ENCODE data around the gene TMEM131L. TPM values are rescaled to one million over a fixed set of nuclear protein-coding genes. Genes with fewer than 3 reads are reported as not detected.

Gene TMEM131L
- total and polyA plus RNA-seq, 4 experiments from 2014 or later: 20.8 to 65.6 (median 53.2) TPM

DNA sequence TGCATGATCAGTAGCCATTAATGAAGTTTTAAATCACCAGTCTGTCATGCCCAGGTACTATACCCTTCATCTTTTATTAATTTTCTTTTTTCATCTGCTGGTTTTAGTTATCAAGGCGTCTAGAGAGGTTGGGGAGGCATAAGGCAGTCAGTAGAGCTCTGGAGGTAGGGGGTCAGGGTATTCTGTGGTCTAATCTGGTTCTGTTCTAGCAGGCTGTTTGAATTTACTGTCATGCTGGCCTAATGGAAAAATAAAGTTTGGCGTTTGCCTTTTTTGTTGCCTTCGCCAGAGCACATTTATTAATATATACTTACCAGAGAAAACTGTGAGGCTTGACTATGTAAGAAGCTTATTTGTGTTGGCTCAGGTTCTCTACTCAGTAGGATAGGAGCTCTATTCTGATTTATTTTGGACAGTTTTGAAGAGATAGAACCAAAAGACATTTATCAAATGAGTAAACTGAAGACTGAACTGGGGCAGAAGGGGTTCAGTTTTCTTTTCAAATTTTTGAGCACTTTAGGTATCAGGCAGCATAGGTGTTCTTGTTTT lies 46.9 kb downstream of the TMEM131L start:
- H3K36me3 Mint-ChIP-seq: peaks cover 32 to 48% of the 10 kb centered on the region in 2 donors

GRCh38 chr4:153513596-153513995 lies 47.4 kb downstream of the TMEM131L start:
- Histone ChIP-seq H3K36me3 (ENCODE audit: insufficient read depth, low read length) (peaks cover 3% of the 10 kb centered on the region), H3K9me3 (ENCODE audit: control insufficient read depth in 1 of 2, low read length in 2 of 2) (no peaks in the 10 kb centered on the region), H3K27ac (ENCODE audit: low read depth, low read length) (no peak overlapping the region), H3K27me3 (ENCODE audit: insufficient read depth, low read length) (no peaks in the 10 kb centered on the region), H3K4me3 (ENCODE audit: low read length in 2 of 2) (no peak overlapping the region), H3K4me1 (ENCODE audit: insufficient read depth, low read length) (peaks cover 56% of the 10 kb centered on the region)
- H3K4me3 Mint-ChIP-seq: peak overlapping the region in 1 of 8 donors; percentile 41
- H3K9me3 Mint-ChIP-seq: no peaks in the 10 kb centered on the region
- H3K27ac Mint-ChIP-seq: peak overlapping the region in 4 of 7 donors; percentile 31 to 88 (median 85)
- H3K27me3 Mint-ChIP-seq: no peaks in the 10 kb centered on the region
- ChIA-PET CTCF (ENCODE audit: partially characterized antibody) (no interaction called here), POLR2A (ENCODE audit: partially characterized antibody) (interaction anchor here (0.5 to 13.0 kb wide), 7 partner anchors 8 to 131 kb away, joined by 3 to 236 read pairs (median 4); no protein-coding TSS in a partner anchor)
- H3K36me3 Mint-ChIP-seq: peaks cover 28 to 47% of the 10 kb centered on the region in 2 donors
- intact Hi-C loops (cut with micrococcal nuclease): no loop called here
- peaks cover 48 to 79% (median 57%) of the 10 kb centered on the region in 4 donors for H3K4me1 Mint-ChIP-seq
- no peak for DNase-seq

More for the DNA sequence above, 46.9 kb downstream of the TMEM131L start:
- Mint-ChIP-seq H3K4me3 (peak overlapping the region in 3 of 8 donors; percentile 18 to 70 (median 45)), H3K4me1 (peaks cover 44 to 76% (median 55%) of the 10 kb centered on the region in 4 donors), H3K9me3 (no peaks in the 10 kb centered on the region), H3K27ac (peak overlapping the region in 6 of 7 donors; percentile 17 to 58 (median 36)), H3K27me3 (no peaks in the 10 kb centered on the region)
- no peaks in the 10 kb centered on the region for H3K27me3 ChIP-seq (ENCODE audit: insufficient read depth, low read length)
- no peaks in the 10 kb centered on the region for H3K9me3 ChIP-seq (ENCODE audit: control insufficient read depth in 1 of 2, low read length in 2 of 2)
- ChIA-PET POLR2A (ENCODE audit: partially characterized antibody) (interaction anchor here (0.5 to 13.0 kb wide), 5 partner anchors 9 to 131 kb away, joined by 3 to 236 read pairs (median 4); no protein-coding TSS in a partner anchor), CTCF (ENCODE audit: partially characterized antibody) (no interaction called here)
- no peak overlapping the region for H3K27ac ChIP-seq (ENCODE audit: low read depth, low read length)
- H3K36me3 ChIP-seq (ENCODE audit: insufficient read depth, low read length): peaks cover 3% of the 10 kb centered on the region
- intact Hi-C loops (cut with micrococcal nuclease): no loop called here
- no peak for DNase-seq
- peaks cover 55% of the 10 kb centered on the region for H3K4me1 ChIP-seq (ENCODE audit: insufficient read depth, low read length)
- no peak overlapping the region for H3K4me3 ChIP-seq (ENCODE audit: low read length in 2 of 2)

GRCh38 chr4:153514001-153514526 lies 47.9 kb downstream of the TMEM131L start:
- no peak for DNase-seq
- intact Hi-C loops (cut with micrococcal nuclease): no loop called here
- Mint-ChIP-seq H3K27me3 (no peaks in the 10 kb centered on the region), H3K9me3 (no peaks in the 10 kb centered on the region), H3K27ac (peak overlapping the region in 2 of 7 donors; percentile 30 to 50), H3K4me3 (peak overlapping the region in 1 of 8 donors; percentile 1), H3K36me3 (peaks cover 28 to 51% of the 10 kb centered on the region in 2 donors), H3K4me1 (peaks cover 52 to 79% (median 62%) of the 10 kb centered on the region in 4 donors)
- no peaks in the 10 kb centered on the region for H3K27me3 ChIP-seq (ENCODE audit: insufficient read depth, low read length)
- peaks cover 61% of the 10 kb centered on the region for H3K4me1 ChIP-seq (ENCODE audit: insufficient read depth, low read length)
- peaks cover 3% of the 10 kb centered on the region for H3K36me3 ChIP-seq (ENCODE audit: insufficient read depth, low read length)
- H3K9me3 ChIP-seq (ENCODE audit: control insufficient read depth in 1 of 2, low read length in 2 of 2): no peaks in the 10 kb centered on the region
- no peak overlapping the region for H3K4me3 ChIP-seq (ENCODE audit: low read length in 2 of 2)
- POLR2A ChIA-PET (ENCODE audit: partially characterized antibody): interaction anchor here (0.9 to 13.0 kb wide), 6 partner anchors 8 to 60 kb away, joined by 3 to 236 read pairs (median 4); no protein-coding TSS in a partner anchor
- CTCF ChIA-PET (ENCODE audit: partially characterized antibody): interaction anchor here (1.4 kb wide), 1 partner anchor 81 kb away, joined by 5 read pairs; no protein-coding TSS in a partner anchor
- H3K27ac ChIP-seq (ENCODE audit: low read depth, low read length): no peak overlapping the region

DNA sequence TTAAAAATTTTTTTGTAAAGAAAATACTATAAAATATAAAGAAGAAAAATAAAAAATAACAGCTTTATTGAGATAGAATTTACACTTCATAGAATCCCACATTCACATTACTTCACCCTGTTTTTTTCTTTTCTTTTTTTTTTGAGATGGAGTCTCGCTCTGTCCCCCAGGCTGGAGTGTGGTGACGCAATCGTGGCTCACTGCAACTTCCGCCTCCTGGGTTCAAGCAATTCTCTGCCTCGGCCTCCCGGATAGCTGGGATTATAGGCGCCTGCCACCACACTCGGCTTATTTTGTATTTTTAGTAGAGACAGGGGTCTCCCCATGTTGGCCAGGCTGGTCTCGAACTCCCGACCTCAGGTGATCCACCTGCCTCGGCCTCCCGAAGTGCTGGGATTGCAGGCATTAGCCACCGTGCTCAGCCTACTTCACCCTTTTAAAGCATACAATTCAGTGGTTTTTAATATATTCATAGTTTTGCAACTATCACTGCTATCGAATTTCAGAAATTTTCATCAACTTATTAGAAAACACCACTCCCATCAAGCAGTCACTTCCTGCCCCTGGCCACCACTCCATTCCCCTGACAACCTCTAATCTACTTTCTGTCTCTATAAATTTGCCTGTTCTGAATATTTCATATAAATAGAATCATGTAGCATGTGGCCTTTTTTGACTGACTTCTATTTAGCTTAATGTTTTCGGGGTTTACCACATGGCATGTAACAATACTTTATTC lies 48.7 kb downstream of the TMEM131L start:
- peaks cover 69% of the 10 kb centered on the region for H3K4me1 ChIP-seq (ENCODE audit: insufficient read depth, low read length)
- POLR2A ChIA-PET (ENCODE audit: partially characterized antibody): interaction anchor here (0.6 to 13.0 kb wide), 3 partner anchors 9 to 30 kb away, joined by 4 to 236 read pairs (median 6); no protein-coding TSS in a partner anchor
- H3K36me3 Mint-ChIP-seq: peaks cover 25 to 48% of the 10 kb centered on the region in 2 donors

DNA sequence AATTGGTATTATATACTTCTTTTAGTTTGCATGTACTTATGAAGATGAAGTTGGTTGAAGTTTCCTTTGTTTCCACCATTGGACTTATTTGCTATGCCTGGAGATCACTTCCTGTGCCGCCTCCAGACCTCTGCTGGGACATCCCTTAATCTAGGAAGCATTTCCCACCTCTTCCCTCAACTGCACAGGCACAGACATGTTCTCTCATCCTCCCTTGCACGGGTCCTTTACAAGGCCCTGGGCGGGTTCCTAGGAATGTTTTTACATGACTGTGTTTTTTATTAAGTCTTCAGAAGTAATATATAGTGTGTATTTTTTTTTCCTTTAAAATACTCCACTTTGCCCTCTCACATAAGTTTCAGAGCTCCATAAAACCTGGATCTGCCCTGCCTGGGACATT lies 51.0 kb downstream of the TMEM131L start:
- Mint-ChIP-seq H3K27me3 (no peaks in the 10 kb centered on the region), H3K36me3 (peaks cover 9 to 29% of the 10 kb centered on the region in 2 donors), H3K4me3 (peak overlapping the region in 3 of 8 donors; percentile 5 to 92 (median 28)), H3K4me1 (peaks cover 64 to 87% (median 79%) of the 10 kb centered on the region in 4 donors), H3K27ac (peak overlapping the region in 6 of 7 donors; percentile 68 to 91 (median 89)), H3K9me3 (no peaks in the 10 kb centered on the region)
- H3K27me3 ChIP-seq (ENCODE audit: insufficient read depth, low read length): no peaks in the 10 kb centered on the region
- ChIA-PET CTCF (ENCODE audit: partially characterized antibody) (interaction anchor here (6.2 kb wide), 1 partner anchor 19 kb away, joined by 21 read pairs; no protein-coding TSS in a partner anchor), POLR2A (ENCODE audit: partially characterized antibody) (interaction anchor here (3.2 to 13.0 kb wide), 2 partner anchors 22 to 51 kb away, joined by 18 to 236 read pairs; partner anchors contain the start of gene TMEM131L)
- peaks cover 3% of the 10 kb centered on the region for H3K36me3 ChIP-seq (ENCODE audit: insufficient read depth, low read length)
- H3K9me3 ChIP-seq (ENCODE audit: control insufficient read depth in 1 of 2, low read length in 2 of 2): no peaks in the 10 kb centered on the region
- DNase-seq: no peak
- no peak overlapping the region for H3K4me3 ChIP-seq (ENCODE audit: low read length in 2 of 2)
- intact Hi-C loops (cut with micrococcal nuclease): no loop called here
- H3K4me1 ChIP-seq (ENCODE audit: insufficient read depth, low read length): peaks cover 84% of the 10 kb centered on the region
- peak overlapping the region; percentile 66 for H3K27ac ChIP-seq (ENCODE audit: low read depth, low read length)

More for the DNA sequence above, 48.7 kb downstream of the TMEM131L start:
- Histone ChIP-seq H3K27ac (ENCODE audit: low read depth, low read length) (no peak overlapping the region), H3K9me3 (ENCODE audit: control insufficient read depth in 1 of 2, low read length in 2 of 2) (no peaks in the 10 kb centered on the region), H3K36me3 (ENCODE audit: insufficient read depth, low read length) (peaks cover 3% of the 10 kb centered on the region), H3K4me3 (ENCODE audit: low read length in 2 of 2) (no peak overlapping the region), H3K27me3 (ENCODE audit: insufficient read depth, low read length) (no peaks in the 10 kb centered on the region)
- Mint-ChIP-seq H3K4me3 (peak overlapping the region in 5 of 8 donors; percentile 0 to 51 (median 20)), H3K4me1 (peaks cover 58 to 79% (median 68%) of the 10 kb centered on the region in 4 donors), H3K27ac (peak overlapping the region in 6 of 7 donors; percentile 4 to 51 (median 42)), H3K27me3 (no peaks in the 10 kb centered on the region), H3K9me3 (no peaks in the 10 kb centered on the region)
- DNase-seq: no peak
- CTCF ChIA-PET (ENCODE audit: partially characterized antibody): interaction anchor here (1.4 to 1.5 kb wide), 2 partner anchors 49 to 82 kb away, joined by 5 read pairs; partner anchors contain the start of gene TMEM131L
- intact Hi-C loops (cut with micrococcal nuclease): no loop called here

GRCh38 chr4:153518001-153518400 lies 51.8 kb downstream of the TMEM131L start:
- Mint-ChIP-seq H3K27ac (peak overlapping the region; percentile 87 to 95 (median 90)), H3K9me3 (no peaks in the 10 kb centered on the region), H3K4me1 (peaks cover 64 to 87% (median 79%) of the 10 kb centered on the region in 4 donors), H3K27me3 (no peaks in the 10 kb centered on the region), H3K36me3 (peaks cover 9 to 25% of the 10 kb centered on the region in 2 donors), H3K4me3 (peak overlapping the region; percentile 79 to 92 (median 82))
- no peak for DNase-seq
- Histone ChIP-seq H3K9me3 (ENCODE audit: control insufficient read depth in 1 of 2, low read length in 2 of 2) (no peaks in the 10 kb centered on the region), H3K36me3 (ENCODE audit: insufficient read depth, low read length) (peaks cover 3% of the 10 kb centered on the region), H3K4me3 (ENCODE audit: low read length in 2 of 2) (peak overlapping the region in 1 of 2 donors; percentile 30), H3K27ac (ENCODE audit: low read depth, low read length) (peak overlapping the region; percentile 66), H3K27me3 (ENCODE audit: insufficient read depth, low read length) (no peaks in the 10 kb centered on the region), H3K4me1 (ENCODE audit: insufficient read depth, low read length) (peaks cover 86% of the 10 kb centered on the region)
- intact Hi-C loops (cut with micrococcal nuclease): no loop called here
- ChIA-PET CTCF (ENCODE audit: partially characterized antibody) (interaction anchor here (0.7 to 6.2 kb wide), 4 partner anchors 8 to 63 kb away, joined by 3 to 21 read pairs (median 3); no protein-coding TSS in a partner anchor), POLR2A (ENCODE audit: partially characterized antibody) (interaction anchor here (3.2 to 13.0 kb wide), 2 partner anchors 23 to 52 kb away, joined by 18 to 236 read pairs; partner anchors contain the start of gene TMEM131L)

Data from CD4-positive, alpha-beta memory T cell (primary cell).